ENCODE results near the gene OR9A2.

Gene OR9A2

GRCh38 chr7:143055754-143056153, 28.8 kb upstream of the OR9A2 start:
- TF ChIP-seq CTCF (conservative IDR thresholded peaks at IDR 0.05; ENCODE audit: control insufficient read depth, insufficient read depth, low read depth, low read length): no peak
- DNase-seq (ENCODE audit: low read depth): no peak

DNA sequence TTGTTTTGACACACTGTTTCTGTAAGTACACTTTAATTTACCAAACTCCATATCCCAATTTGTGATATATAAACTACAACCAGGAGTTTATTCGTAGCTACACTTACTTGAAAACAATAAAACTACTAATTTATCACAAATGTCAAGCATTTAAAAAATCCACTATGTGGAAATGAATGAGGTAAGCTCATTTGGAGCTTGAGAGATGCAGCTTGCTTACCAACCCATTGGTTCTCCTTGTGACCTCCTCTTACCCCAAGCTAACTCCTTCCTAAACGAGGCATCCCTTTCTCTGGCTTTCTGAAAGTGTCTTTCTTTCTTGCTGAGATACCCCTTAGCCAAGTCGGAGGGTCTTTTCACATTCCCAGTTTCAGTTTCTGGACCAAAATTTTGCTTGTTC, 27.7 kb upstream of the OR9A2 start:
- no peak for DNase-seq (ENCODE audit: low read depth)
- H3K4me3 ChIP-seq (ENCODE audit: control insufficient read depth, low read depth, low read length): no peak overlapping the region
- no peak for TF ChIP-seq CTCF (conservative IDR thresholded peaks at IDR 0.05; ENCODE audit: control insufficient read depth, insufficient read depth, low read depth, low read length)

More at GRCh38 chr7:143055754-143056153, 28.8 kb upstream of the OR9A2 start:
- no peak overlapping the region for H3K4me3 ChIP-seq (ENCODE audit: control insufficient read depth, low read depth, low read length)

DNA sequence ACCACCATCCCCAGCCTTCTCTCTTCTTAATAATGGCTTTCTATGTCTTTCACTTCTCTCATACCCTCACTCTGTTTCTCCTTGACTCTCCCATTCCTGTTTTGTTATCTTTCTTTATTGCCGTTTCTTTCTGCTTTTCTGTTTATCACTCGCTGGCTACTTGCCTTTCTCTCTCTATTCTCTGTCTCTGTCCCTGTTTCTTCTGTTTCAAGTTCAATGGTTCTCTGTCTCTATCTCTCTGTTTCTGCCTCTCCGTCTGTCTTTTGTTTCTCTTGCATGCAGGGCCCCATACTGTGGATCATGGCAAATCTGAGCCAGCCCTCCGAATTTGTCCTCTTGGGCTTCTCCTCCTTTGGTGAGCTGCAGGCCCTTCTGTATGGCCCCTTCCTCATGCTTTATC, 25.1 kb upstream of the OR9A2 start, which contains the start of gene OR6V1:
Gene OR6V1, plus strand, starts transcription at position 301 of the 400 bp plus-strand sequence. Its CDS starts 0 bp downstream, at position 301.
- no peak for TF ChIP-seq CTCF (conservative IDR thresholded peaks at IDR 0.05; ENCODE audit: control insufficient read depth, insufficient read depth, low read depth, low read length)
- no peak for DNase-seq (ENCODE audit: low read depth)
- no peak within 1 kb of the TSS for H3K4me3 ChIP-seq (ENCODE audit: control insufficient read depth, low read depth, low read length)

GRCh38 chr7:143050931-143051330, 24.0 kb upstream of the OR9A2 start:
- H3K4me3 ChIP-seq (ENCODE audit: control insufficient read depth, low read depth, low read length): no peak overlapping the region
- no peak for DNase-seq (ENCODE audit: low read depth)
- no peak for TF ChIP-seq CTCF (conservative IDR thresholded peaks at IDR 0.05; ENCODE audit: control insufficient read depth, insufficient read depth, low read depth, low read length)

- peak; percentile 52 for DNase-seq (ENCODE audit: low read depth)
- H3K4me3 ChIP-seq (ENCODE audit: control insufficient read depth, low read depth, low read length): no peak overlapping the region
- TF ChIP-seq CTCF (conservative IDR thresholded peaks at IDR 0.05; ENCODE audit: control insufficient read depth, insufficient read depth, low read depth, low read length): no peak
Observed at GRCh38 chr7:143049362-143049761, 22.4 kb upstream of the OR9A2 start.

DNA sequence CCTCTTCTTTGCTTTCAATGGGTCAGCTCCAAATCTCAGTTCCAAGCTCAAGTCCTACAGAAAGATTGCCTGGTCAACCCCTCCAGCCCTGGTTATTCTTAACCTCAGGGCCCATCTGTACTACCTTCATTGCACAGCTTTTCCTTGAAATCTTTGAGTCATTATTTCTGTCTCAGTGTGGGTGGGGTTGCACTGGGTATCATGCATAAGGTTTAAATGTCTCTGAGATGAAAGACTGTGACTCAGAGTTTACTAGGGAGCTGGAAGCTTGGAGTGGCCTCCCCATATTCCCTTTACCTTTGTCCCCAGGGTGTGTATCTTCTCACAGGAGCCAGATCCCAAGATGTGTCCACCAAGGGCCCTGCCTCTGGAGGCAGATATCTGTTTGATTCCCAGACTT, 21.9 kb upstream of the OR9A2 start:
- H3K4me3 ChIP-seq (ENCODE audit: control insufficient read depth, low read depth, low read length): no peak overlapping the region
- DNase-seq (ENCODE audit: low read depth): peak; percentile 65
- no peak for TF ChIP-seq CTCF (conservative IDR thresholded peaks at IDR 0.05; ENCODE audit: control insufficient read depth, insufficient read depth, low read depth, low read length)

- H3K4me3 ChIP-seq (ENCODE audit: control insufficient read depth, low read depth, low read length): no peak overlapping the region
- DNase-seq (ENCODE audit: low read depth): no peak
- TF ChIP-seq CTCF (conservative IDR thresholded peaks at IDR 0.05; ENCODE audit: control insufficient read depth, insufficient read depth, low read depth, low read length): no peak
Observed at GRCh38 chr7:143047326-143047725, 20.4 kb upstream of the OR9A2 start.

Measured in fibroblast of mammary gland (primary cell).